Gastrocnemius medialis (tissue), 4 donors: Measurements from ENCODE around the gene HIC1. TPM values are rescaled to one million over a fixed set of nuclear protein-coding genes. Genes with fewer than 3 reads are reported as not detected.

Experiments
- ATAC-seq, 2 donors: fragments of 150-250 bp; one replicate each; pipeline ENCODE4 v1.9.1; 2016
- DNase-seq, 2 donors: peaks; one replicate each; pipeline ENCODE4 v3.0.0-alpha.2; 2019
- H3K27ac ChIP-seq, 4 donors: fragments of 200-600 bp; sonication (generic); 1 replicate in 1 of 4; 2 replicates in 3 of 4; pipeline ENCODE4 v1.5.1; 2016 to 2018; ENCODE audit warnings: mild to moderate bottlenecking in 2 of 4, moderate library complexity in 1 of 4
- H3K27me3 ChIP-seq, 3 donors: fragments of 200-600 bp; sonication (generic) in 2 of 3; 1 replicate in 1 of 3; 2 replicates in 2 of 3; pipeline versions ENCODE4 v1.5.1 to v1.6.0; 2016 to 2019; ENCODE audit warnings: mild to moderate bottlenecking in 1 of 3, moderate library complexity in 1 of 3
- H3K36me3 ChIP-seq, 2 donors: fragments of 200-600 bp; sonication (generic) in 1 of 2; one replicate each; pipeline ENCODE4 v1.5.1; 2017 to 2018
- H3K4me1 ChIP-seq, 2 donors: fragments of 200-600 bp; sonication (generic) in 1 of 2; one replicate each; pipeline ENCODE4 v1.5.1; 2016 to 2017; ENCODE audit warnings: mild to moderate bottlenecking in 2 of 2
- H3K4me3 ChIP-seq, 4 donors: fragments of 200-600 bp; sonication (generic) in 3 of 4; 1 replicate in 1 of 4; 2 replicates in 3 of 4; pipeline ENCODE4 v1.5.1; 2016 to 2019; ENCODE audit warnings: mild to moderate bottlenecking in 2 of 4
- H3K9me3 ChIP-seq, 3 donors: fragments of 200-600 bp; sonication (generic) in 2 of 3; 1 replicate in 1 of 3; 2 replicates in 2 of 3; pipeline ENCODE4 v1.5.1; 2016 to 2019
- POLR2A ChIP-seq, 2 donors: fragments of 450-650 bp; IDR thresholded peaks; one replicate each; pipeline ENCODE4 v1.6.1; 2017; ENCODE audit warnings: antibody characterized with exemption in 2 of 2, mild to moderate bottlenecking in 2 of 2, moderate library complexity in 2 of 2
- in situ Hi-C, 4 donors: fragments of 200-750 bp; cut with MboI; loops; one replicate each; pipeline versions ENCODE4 v1.15.0 to v1.8.0; 2017; ENCODE audit warnings: low sequenced_read_pairs in 4 of 4
- intact Hi-C: fragments of 100-400 bp; cut with DNase I; formaldehyde crosslinking; loops from one replicate; pipeline ENCODE4 v1.15.1; 2023; ENCODE audit warnings: low total_unique reads
- total RNA-seq, 4 donors: library from RNA; depleted of rRNA; stranded (reverse); fragments of >200 nt; gene quantifications; one replicate each; pipeline versions ENCODE4 v1.1.0 to v1.2.3, GENCODE V29; 2016
- TF ChIP-seq, protein P1 (sequence below), 5 experiments: fragments of 450-650 bp in 3 of 5; fragments of 200-600 bp in 2 of 5; sonication (generic) in 2 of 5; IDR thresholded peaks in 4 of 5; conservative IDR thresholded peaks in 1 of 5; 1 replicate in 4 of 5; 2 replicates in 1 of 5; pipeline ENCODE4 v1.5.1; 2016 to 2019; ENCODE audit warnings: antibody characterized with exemption in 5 of 5, mild to moderate bottlenecking in 3 of 5, moderate library complexity in 3 of 5

HIC1 gene
- total RNA-seq, 4 donors from 2014 or later = 4.6 to 9.6 (median 6.9) TPM

- Histone ChIP-seq H3K9me3 (no peaks in the 10 kb centered on the region), H3K4me3 (no peak overlapping the region), H3K4me1 (peaks cover 39 to 54% of the 10 kb centered on the region in 2 donors), H3K27ac (peak overlapping the region; percentile 68 to 82 (median 74)), H3K36me3 (peaks cover 0 to 25% of the 10 kb centered on the region in 2 donors), H3K27me3 (no peaks in the 10 kb centered on the region)
- DNase-seq (no peak), ATAC-seq (no peak)
- TF ChIP-seq POLR2A (IDR thresholded peaks at IDR 0.05) = no peak
- TF ChIP-seq, protein P1, sequence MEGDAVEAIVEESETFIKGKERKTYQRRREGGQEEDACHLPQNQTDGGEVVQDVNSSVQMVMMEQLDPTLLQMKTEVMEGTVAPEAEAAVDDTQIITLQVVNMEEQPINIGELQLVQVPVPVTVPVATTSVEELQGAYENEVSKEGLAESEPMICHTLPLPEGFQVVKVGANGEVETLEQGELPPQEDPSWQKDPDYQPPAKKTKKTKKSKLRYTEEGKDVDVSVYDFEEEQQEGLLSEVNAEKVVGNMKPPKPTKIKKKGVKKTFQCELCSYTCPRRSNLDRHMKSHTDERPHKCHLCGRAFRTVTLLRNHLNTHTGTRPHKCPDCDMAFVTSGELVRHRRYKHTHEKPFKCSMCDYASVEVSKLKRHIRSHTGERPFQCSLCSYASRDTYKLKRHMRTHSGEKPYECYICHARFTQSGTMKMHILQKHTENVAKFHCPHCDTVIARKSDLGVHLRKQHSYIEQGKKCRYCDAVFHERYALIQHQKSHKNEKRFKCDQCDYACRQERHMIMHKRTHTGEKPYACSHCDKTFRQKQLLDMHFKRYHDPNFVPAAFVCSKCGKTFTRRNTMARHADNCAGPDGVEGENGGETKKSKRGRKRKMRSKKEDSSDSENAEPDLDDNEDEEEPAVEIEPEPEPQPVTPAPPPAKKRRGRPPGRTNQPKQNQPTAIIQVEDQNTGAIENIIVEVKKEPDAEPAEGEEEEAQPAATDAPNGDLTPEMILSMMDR (IDR thresholded peaks at IDR 0.05 in 4 of 5, conservative IDR thresholded peaks at IDR 0.05 in 1 of 5) = no peak
- in situ Hi-C loops (loop anchor here in 2 of 4 donors (5.0 to 10.0 kb wide), 2 partner anchors 174 to 176 kb away; no protein-coding TSS in a partner anchor), intact Hi-C loops (no loop called here)
Measured at GRCh38 chr17:2068519-2069051, 13.7 kb downstream of the HIC1 start.

GRCh38 chr17:2070241-2071023, 15.5 kb downstream of the HIC1 start:
- TF ChIP-seq, protein P1 (IDR thresholded peaks at IDR 0.05 in 4 of 5, conservative IDR thresholded peaks at IDR 0.05 in 1 of 5) = no peak
- no peak for TF ChIP-seq POLR2A (IDR thresholded peaks at IDR 0.05)
- intact Hi-C loops (no loop called here), in situ Hi-C loops (no loop called here)
- ATAC-seq (no peak), DNase-seq (no peak)
- Histone ChIP-seq H3K27me3 (no peaks in the 10 kb centered on the region), H3K4me3 (no peak overlapping the region), H3K9me3 (no peaks in the 10 kb centered on the region), H3K4me1 (peaks cover 45 to 53% of the 10 kb centered on the region in 2 donors), H3K27ac (peak overlapping the region; percentile 56 to 82 (median 80)), H3K36me3 (peaks cover 0 to 12% of the 10 kb centered on the region in 2 donors)

DNA sequence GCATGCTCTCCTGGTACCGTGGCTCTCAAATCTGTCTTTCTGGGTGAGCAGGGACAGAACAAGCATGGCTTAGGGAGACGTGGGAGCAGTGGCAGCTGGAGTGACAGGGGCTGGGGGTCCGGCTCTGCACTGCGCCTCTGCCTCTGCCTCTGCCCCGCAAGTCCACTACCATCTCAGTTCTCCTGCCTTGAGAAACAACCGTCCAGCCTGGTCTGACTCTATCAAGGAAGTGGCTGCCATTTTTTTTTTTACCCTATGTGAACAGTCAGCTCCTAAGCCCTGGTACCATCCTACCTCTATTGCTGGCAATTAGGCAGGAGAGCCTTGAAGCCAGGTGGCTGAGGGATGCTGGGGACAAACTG, 16.1 kb downstream of the HIC1 start:
- TF ChIP-seq, protein P1 (IDR thresholded peaks at IDR 0.05 in 4 of 5, conservative IDR thresholded peaks at IDR 0.05 in 1 of 5) = no peak
- no peak for TF ChIP-seq POLR2A (IDR thresholded peaks at IDR 0.05)
- H3K4me1 ChIP-seq = peaks cover 48 to 58% of the 10 kb centered on the region in 2 donors
- no peak for DNase-seq
- in situ Hi-C loops = no loop called here
- peaks cover 0 to 12% of the 10 kb centered on the region in 2 donors for H3K36me3 ChIP-seq
- no peak for ATAC-seq
- H3K27ac ChIP-seq = peak overlapping the region; percentile 56 to 82 (median 80)
- intact Hi-C loops = no loop called here
- no peak overlapping the region for H3K4me3 ChIP-seq
- no peaks in the 10 kb centered on the region for H3K27me3 ChIP-seq
- no peaks in the 10 kb centered on the region for H3K9me3 ChIP-seq

DNA sequence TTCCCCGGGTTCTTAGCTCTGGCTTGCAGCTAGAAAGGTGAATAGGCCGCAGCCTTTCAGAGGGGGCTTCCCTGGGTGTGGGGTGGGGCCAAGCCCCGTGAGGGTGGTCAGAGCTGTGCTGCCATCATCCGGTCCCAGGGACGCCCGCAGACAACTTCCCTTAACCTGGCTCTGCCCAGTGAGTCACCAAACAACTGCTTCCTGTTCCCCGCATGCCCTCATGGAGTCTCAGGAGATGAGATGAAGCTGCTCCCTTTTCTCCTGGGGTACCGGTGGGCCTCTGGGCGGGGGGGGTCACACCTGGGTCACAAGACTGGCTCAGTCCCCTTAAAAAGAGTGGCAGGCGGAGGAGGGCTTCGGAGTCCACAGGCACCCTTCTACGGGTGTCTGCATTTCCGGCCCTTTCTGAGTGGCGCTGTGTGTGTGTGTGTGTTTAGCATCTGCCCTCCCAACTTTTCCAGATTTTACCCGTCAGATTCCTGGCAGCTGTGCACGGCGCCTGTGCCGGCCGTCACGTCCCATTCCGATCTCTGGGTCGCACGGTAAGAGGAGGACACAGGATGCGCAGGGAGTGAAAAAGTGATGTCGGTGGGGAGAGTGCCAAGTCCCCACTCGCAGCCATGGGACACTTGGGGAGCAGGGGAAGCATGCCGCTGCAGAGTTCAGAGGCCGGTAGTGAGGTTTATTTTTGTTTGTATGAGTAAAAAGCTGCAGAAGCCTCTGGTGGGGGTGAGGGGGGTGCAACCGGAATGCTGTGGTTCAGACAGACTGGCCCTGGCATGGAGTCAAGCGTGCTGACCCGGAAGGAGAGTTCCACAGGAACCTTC, 16.8 kb downstream of the HIC1 start:
- TF ChIP-seq, protein P1 (IDR thresholded peaks at IDR 0.05 in 4 of 5, conservative IDR thresholded peaks at IDR 0.05 in 1 of 5) = no peak
- peak in 1 of 2 donors; percentile 42 for TF ChIP-seq POLR2A (IDR thresholded peaks at IDR 0.05)
- Histone ChIP-seq H3K36me3 (peaks cover 0 to 12% of the 10 kb centered on the region in 2 donors), H3K4me1 (peaks cover 55 to 65% of the 10 kb centered on the region in 2 donors), H3K9me3 (no peaks in the 10 kb centered on the region), H3K27ac (peak overlapping the region; percentile 56 to 82 (median 80)), H3K4me3 (no peak overlapping the region), H3K27me3 (no peaks in the 10 kb centered on the region)
- in situ Hi-C loops (no loop called here), intact Hi-C loops (no loop called here)
- DNase-seq (no peak), ATAC-seq (peak; percentile 27 to 37)
